Cardiac fibroblast (primary cell): ENCODE results near the gene NSRP1.
"Not testable (repeated sequence)": the region's sequence is repeated elsewhere in the genome, so short reads cannot be mapped to it uniquely, and the experiment has no call there.

Source experiments
- DNase-seq, 2 donors: peaks; one replicate each; pipeline versions ENCODE4 v3.0.0 to v3.0.0-alpha.2; 2010; ENCODE audit warnings: low read depth in 2 of 2
- H3K4me3 ChIP-seq, 2 donors: replicated peaks in 1 of 2; 1 replicate in 1 of 2; 2 replicates in 1 of 2; pipeline ENCODE4 v1.5.1; 2011; ENCODE audit warnings: low read depth in 2 of 2, low read length in 2 of 2, mild to moderate bottlenecking in 2 of 2, moderate library complexity in 1 of 2
- TF ChIP-seq, protein P1 (sequence below): IDR thresholded peaks from one replicate; pipeline ENCODE4 v1.5.1; 2011; ENCODE audit warnings: low read depth, mild to moderate bottlenecking, low read length, inconsistent platforms

The NSRP1 gene

DNA sequence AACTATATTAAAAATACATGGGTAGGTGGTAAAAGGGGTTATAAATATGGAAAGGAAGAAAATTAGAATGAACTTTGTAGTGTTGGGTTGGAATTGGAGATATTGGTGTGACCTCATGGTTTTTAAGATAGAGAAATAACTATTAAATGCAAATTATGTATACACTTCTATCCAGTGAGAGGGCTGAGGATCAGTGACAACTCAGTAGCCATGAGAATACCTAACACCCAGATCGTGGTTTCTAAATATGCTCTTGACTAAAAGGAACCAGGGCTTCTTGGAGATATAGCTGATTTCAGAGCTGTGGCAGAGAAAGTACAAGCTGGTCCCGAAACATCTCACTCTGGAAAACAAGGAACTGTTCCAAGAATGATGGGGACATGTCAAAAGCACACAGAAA is 74.5 kb downstream of the NSRP1 start:
- H3K4me3 ChIP-seq = no peak overlapping the region
- TF ChIP-seq, protein P1, sequence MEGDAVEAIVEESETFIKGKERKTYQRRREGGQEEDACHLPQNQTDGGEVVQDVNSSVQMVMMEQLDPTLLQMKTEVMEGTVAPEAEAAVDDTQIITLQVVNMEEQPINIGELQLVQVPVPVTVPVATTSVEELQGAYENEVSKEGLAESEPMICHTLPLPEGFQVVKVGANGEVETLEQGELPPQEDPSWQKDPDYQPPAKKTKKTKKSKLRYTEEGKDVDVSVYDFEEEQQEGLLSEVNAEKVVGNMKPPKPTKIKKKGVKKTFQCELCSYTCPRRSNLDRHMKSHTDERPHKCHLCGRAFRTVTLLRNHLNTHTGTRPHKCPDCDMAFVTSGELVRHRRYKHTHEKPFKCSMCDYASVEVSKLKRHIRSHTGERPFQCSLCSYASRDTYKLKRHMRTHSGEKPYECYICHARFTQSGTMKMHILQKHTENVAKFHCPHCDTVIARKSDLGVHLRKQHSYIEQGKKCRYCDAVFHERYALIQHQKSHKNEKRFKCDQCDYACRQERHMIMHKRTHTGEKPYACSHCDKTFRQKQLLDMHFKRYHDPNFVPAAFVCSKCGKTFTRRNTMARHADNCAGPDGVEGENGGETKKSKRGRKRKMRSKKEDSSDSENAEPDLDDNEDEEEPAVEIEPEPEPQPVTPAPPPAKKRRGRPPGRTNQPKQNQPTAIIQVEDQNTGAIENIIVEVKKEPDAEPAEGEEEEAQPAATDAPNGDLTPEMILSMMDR = no peak
- DNase-seq = no peak

DNA sequence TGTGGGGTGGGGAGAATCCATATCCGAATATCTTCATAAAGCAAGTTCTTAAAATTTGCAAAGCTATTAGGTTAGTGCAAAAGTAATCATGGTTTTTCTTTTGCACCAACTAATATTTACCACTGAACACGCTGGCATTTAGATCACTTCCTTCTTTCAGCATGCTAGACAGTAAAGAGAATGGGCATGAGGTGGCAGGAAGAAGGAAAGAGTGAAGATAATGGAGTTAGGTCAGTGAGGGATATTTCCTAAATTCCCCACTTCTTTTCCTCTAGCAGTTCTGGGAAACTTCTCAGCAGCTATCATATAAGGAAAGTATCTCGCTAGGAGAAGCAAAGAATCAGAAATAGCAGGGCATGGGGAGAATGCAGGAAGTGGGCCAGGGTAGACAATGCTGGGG is 79.9 kb downstream of the NSRP1 start:
- TF ChIP-seq, protein P1 = no peak
- DNase-seq = no peak
- no peak overlapping the region for H3K4me3 ChIP-seq

DNA sequence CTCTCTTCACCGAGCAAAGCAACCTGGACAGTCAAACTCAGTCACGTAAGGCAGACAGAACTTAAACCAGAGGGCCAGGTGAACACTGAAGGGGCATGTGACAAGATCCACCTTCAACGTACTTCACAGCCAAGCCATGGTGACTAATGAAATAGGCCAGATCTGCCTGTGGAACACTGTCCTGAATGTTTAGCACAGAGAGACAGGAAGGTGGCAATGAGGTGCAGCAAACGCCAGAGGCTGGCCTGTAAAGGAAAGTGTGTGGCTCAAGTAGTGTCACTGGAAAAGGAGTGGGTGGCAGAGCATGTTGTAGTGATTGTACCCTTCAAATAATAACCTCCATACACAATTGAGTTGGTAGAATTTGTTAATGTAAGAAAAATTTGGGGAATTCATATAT is 80.8 kb downstream of the NSRP1 start:
- TF ChIP-seq, protein P1 = no peak
- no peak for DNase-seq
- H3K4me3 ChIP-seq = no peak overlapping the region

DNA sequence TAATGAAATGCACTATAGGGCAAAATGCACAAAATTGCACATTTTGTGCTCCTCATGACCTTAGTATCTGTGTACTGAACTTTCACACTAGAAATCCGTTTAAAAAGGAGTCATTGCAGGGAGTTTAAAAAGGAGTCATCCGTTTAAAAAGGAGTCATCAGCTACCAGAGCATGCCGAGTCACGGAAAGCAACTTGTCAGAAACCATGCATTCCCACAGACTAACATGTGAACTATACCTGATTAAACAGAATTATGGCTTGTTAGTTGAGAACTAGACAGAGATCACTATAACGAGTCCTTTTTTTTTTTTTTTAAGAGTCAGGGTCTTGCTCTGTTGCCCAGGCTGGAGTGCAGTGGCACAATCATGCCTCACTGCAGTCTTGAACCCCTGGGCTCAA is 83.0 kb downstream of the NSRP1 start:
- DNase-seq = peak in 1 of 2 donors; percentile 7
- TF ChIP-seq, protein P1 = no peak
- H3K4me3 ChIP-seq = no peak overlapping the region

DNA sequence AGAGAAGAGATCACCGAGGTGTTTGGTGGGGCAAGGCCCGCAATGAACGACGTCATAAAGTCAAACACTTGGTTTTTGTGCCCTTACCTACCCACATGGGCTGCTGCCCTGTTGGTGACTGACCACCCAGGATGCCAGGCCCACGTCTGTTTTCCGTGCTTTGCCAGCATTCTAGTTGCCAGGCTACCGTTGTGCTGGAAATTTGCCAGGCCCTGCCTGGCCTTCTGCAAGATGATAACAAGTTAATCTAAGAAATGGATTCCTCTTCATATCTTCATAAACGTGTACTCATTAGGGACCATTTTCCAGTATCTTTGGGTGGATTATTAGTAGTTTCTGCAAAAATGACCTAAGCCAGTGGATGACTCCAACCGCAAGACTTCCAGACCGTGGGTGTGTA is 83.5 kb downstream of the NSRP1 start:
- TF ChIP-seq, protein P1 = no peak
- no peak for DNase-seq
- no peak overlapping the region for H3K4me3 ChIP-seq

DNA sequence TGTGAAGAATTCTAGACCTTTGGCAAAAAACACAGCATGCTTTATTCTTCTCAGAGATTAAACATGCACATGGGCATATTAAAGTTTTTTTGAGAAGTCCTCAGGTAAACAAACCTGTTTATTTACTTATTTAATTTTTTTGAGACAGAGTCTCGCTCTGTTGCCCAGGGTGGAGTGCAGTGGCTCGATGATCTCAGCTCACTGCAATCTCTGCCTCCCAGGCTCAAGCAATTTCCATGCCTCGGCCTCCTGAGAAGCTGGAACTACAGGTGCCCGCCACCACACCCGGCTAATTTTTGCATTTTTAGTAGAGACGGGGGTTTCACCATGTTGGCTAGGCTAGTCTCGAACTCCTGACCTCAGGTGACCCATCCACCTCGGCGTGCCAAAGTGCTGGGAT is 84.0 kb downstream of the NSRP1 start:
- H3K4me3 ChIP-seq, DNase-seq: not testable (repeated sequence)

DNA sequence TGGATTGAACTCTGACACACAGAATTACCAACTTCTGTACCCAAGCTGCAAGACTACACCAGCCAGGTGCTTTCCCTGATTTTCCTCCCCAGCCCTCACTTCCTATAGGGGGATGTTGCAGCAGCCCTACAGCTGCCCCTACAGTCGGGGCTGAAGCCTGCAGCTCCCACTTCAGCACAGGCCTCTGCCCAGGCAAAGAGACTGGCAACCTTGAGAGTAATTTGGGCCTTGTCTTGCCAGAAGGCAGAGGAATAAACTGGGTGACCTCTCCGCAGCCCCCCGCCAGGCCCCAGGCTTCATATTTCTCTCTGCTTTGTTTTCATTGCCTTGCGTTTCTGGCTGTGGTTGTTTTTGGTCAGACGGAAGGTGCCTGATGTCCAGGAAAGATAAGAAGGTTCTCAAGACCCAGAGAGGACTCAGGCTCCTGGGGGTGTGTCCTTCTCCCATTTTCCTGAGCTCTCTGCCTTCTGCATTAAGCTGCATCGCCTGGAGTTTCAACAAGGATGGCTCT is 86.9 kb downstream of the NSRP1 start:
- no peak for DNase-seq
- no peak overlapping the region for H3K4me3 ChIP-seq
- TF ChIP-seq, protein P1 = no peak
